ENCODE results near the gene DRP2.

- TF ChIP-seq CTCF (conservative IDR thresholded peaks at IDR 0.05 in 1 of 2, IDR thresholded peaks at IDR 0.05 in 1 of 2; ENCODE audit: extremely low read depth in 1 of 2, insufficient read depth in 1 of 2, low read depth in 1 of 2, low read length in 2 of 2) = no peak
- TF ChIP-seq EZH2 (IDR thresholded peaks at IDR 0.05; ENCODE audit: borderline replicate concordance, low read length) = no peak
These were observed 44.2 kb downstream of the DRP2 start for GRCh38 chrX:101263766-101264165.
